ENCODE measurements around the gene CLDN19.
"Not testable (repeated sequence)": the region's sequence is repeated elsewhere in the genome, so short reads cannot be mapped to it uniquely, and the experiment has no call there.

Gene CLDN19

DNA sequence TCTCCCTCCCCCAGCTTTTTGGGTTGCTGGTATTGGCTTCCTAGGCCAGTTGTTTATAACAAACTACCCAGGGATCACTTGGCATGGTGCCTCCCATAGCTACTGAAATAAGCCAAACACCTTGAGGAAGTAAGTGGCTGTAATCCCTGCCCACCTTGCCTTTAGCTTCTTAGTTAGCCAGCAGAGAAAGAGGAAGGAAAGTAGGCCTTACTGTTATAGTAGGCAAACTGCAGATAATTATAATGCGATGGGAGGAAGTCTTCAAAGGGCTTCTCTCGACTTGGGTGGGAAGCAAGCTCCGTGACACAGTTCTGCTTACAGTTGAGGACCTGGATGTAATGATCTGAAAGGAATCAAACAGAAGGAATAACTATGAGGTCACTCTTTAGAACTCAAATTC lies 18.6 kb upstream of the CLDN19 start:
- no peak for DNase-seq

GRCh38 chr1:42757892-42758275 lies 17.8 kb upstream of the CLDN19 start:
- DNase-seq: no peak

DNA sequence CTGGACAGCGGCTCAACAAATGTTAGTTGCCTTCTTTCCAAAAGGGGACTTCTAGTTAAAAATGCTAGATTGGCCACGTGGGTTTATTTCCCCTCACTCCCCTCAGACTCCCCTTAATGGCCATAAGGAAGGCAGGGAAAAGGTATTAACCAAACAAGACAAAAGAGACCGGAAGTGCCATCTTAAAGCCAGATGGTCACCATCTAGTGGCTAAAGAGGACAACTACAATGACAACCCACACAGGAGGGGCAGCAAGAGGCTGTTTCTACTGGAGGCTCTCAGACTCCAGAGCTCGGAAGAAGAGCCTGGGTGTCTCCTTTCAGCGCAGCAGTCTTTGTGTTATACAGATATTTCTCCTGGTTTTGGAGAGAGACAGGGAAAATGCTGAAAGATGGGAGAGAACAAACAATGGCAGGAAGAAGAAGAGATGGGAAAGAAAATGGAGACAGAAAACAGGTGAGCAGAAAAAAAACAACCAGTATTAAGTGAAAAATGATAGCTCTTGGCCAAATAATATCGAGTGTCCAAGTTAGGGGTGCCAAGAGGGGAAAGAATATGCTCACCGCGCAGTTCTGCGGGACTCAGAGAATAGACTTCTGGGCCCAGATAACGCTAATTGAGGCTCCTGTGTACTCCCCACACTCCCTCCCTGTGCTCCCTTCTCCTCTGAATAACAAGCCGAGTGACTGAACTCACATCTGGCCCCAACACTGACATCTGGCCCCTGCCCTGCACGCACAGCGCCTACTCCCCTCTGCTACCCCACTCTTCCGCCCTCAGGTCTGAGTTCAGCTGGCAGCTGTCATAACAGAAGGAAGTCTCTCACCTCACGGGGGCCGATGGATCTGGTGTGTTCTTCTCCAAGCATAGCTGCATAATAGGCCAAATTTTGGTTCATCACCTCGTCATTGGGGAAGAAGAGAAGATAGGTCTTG lies 17.2 kb upstream of the CLDN19 start:
- DNase-seq: peak; percentile 18

DNA sequence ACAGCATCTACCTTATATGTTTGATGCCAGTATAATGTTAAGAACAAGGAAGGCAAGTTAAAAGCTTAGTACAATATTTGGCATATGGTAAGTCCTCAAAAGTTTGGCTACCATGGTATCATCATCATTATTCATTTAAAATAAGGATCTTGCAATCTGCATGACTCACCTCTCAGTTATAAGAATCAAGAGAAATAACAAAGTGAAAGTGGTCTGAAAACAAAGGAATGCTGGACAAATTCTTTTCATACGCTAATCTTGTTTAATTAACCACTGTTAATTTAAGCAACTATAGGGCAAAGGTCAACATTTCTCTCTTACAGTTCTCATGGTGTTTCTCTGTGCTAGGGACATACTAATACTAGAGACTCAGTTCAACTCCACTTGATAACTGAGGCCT lies 13.0 kb upstream of the CLDN19 start:
- DNase-seq: no peak

GRCh38 chr1:42752284-42752683 lies 12.2 kb upstream of the CLDN19 start:
- DNase-seq: no peak

DNA sequence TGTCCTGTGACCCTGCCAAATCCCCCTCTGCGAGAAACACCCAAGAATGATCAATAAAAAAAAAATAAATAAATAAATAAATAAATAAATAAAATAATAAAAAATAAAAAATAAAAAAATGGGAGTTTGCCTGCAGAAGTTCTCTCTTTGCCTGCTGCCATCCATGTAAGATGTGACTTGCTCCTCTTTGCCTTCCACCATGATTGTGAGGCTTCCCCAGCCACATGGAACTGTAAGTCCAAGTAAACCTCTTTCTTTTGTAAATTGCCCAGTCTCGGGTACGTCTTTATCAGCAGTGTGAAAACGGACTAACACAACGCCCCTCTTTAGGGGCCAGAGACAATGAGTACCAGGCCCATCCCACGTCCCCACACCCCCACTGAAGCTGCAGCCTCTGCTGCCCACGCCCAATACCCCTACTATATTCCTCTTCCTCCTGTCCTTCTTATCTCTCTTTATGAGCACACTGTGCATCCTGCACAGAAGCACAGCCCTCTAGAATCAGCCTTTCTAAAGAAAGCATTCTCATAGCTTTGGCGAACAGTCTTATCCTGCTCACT lies 11.6 kb upstream of the CLDN19 start:
- DNase-seq: not testable (repeated sequence)

DNA sequence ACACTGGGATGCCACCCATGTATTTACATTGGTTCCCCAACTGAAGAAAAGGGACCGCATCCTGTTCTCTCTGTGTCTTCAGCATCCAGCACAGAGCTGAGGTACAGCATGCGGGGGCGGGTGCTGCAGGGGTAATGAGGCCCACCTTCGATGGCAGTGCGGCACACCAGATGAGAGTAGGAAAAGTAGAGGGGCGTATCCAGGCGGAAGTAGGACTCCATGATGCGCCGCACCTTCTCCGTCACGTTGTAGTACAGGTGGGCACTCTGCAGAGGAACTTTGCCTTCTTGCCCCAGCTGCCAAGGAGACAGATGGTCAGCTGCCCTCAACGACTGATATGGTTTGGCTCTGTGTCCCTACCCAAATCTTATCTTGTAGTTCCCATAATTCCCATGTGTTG lies 10.0 kb upstream of the CLDN19 start:
- DNase-seq: no peak

DNA sequence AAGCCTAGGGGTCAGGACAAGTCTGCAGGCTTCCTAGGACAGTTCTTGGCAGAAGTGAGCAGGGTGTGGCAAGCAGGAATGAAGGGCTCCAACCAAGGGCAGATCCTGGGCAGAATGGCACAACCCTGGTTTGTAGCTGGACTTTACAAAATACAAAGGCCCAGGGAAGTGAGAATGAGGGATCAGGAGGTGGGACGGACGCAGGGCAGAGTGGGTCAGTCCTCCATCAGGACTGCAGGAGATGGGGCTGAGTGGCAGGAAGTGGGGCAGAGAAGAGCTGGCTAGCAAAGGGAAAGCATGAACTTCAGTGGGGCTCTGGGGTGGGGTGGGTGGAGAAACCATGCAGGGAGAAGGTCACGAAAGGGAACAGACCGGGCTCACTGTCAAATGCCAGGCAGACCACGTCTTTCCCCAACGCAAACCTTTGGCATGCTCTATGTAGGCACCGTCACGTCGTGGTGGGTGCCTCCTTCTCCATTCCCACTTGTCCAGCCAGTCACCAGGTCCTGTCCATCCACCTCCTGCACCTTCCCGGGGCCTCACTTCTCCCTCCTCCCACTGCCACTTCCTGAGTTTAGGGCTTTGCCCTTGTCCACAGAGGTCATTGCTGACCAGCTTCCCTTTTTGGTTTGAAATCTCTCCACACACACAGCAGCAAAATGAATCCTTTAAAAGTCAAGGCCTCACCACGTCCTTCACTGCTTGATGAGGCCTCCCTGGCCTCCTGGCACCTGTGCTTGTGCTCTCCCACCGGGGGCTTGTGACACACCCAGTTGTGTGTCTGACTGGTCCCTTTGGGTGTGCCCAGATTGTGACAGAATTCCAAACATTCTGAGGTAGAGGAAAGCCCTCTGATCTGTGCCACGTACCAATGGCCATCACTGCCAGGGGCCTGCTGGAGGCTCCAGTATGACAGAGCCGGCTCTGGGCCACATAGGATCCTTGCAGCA lies 8.7 kb upstream of the CLDN19 start:
- DNase-seq: no peak

GRCh38 chr1:42748021-42748420 lies 8.0 kb upstream of the CLDN19 start:
- no peak for DNase-seq

DNA sequence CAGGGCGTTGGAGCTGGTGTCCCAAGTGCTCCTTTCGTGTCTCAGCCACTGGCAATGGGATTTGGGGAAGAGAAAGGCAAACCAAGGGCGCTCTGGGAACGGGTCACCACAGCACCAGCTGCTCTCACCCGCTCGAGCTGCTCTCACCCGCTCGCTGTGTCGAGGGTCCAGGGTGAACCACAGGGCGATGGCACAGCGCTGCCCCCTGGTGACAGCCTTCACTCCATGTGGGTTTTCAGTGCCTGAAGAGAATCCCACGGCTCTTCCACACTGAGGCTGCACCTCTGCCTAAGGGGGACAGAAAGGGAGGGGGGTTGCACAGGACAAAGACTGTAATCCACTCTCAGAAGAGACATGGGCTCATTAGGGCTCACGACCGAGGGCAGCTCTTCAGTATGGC lies 7.1 kb upstream of the CLDN19 start:
- DNase-seq: peak; percentile 53

DNA sequence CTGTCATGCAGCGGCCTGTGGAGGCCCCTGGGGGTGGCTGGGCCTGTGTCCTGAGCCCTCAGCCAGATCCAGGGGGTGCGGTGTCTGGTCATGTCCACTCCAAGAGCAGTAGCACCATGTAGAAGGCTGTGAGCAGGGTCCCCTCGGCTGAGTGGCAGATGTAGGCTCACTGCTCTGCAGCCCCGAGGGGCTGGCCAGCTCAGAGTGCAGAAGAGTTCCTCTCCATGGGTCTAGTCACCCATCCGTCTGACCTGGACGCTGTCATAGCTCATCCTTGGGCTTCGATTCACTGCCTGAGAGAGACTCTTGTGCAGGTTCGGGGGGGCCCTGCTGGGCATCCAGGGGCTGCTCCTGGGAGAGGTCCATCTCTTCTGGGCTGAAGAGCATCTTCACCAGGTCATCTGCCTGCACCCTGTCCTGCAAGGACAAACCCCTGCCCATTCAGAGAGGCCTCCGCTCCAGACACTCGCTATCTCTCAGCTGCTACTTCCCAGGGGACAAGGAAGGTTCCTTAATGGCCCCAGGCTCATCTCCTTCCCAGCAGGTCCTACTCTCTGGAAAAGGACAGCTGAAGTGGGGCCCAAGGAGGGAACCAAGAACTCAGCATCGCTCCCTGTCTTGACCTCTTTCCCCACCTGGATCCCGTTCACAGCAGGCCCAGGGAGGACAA lies 6.5 kb upstream of the CLDN19 start:
- no peak for DNase-seq

DNA sequence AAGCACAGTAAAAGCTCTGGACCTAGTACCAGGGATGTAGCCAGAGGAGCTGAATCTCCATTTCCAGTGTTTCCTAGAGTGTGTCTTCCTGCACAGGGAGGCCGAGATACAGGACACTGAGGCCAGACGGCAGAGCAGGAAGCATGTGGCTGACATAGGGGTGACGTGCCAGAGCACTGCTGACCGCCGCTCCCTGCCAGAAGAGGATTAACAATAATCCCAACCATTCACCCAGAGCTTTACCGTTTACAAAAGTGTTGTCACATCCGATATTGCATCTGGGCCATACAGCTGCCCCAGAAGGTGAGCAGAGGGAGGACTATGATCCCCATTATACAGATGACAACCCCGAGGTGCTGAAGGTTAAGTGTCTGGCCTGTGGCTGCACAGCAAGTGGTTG lies 5.8 kb upstream of the CLDN19 start:
- no peak for DNase-seq

DNA sequence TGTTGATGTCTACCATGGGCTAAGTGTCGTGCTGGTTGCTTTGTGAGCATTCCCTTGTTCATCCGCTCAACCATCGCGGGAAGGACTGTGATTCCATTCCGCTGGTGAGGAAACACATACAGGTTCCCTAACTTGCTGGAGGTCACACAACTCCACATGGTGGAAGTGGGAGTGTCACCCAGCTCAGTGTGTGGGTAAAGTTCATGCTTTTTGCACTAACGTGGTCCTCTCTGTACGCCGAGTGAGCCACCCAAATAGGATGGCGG lies 4.0 kb upstream of the CLDN19 start:
- DNase-seq: no peak

- no peak for DNase-seq
Observed at GRCh38 chr1:42743317-42744147, 3.5 kb upstream of the CLDN19 start.

- DNase-seq: no peak
Observed at GRCh38 chr1:42742617-42743316, 2.7 kb upstream of the CLDN19 start.

DNA sequence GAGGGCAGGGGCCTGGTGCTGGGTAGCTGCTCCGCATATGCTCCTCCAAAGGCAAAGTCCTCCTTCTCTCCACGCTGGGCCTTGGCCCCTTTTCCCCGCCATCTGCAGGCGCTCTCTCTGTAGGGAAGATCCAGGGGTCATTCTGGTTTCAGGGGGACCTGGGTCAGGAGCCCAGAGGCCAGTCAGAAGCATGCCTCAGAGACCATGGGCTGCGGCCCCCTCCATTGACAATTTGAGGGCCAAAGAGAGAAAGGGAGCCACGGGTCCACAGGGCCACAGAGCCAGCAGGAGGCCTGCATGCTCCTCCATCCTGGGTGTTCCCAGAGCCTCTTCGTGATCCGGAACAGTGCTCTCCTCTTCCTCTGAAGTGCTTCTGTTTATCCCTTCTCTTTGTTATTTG lies 2.1 kb upstream of the CLDN19 start:
- no peak for DNase-seq

DNA sequence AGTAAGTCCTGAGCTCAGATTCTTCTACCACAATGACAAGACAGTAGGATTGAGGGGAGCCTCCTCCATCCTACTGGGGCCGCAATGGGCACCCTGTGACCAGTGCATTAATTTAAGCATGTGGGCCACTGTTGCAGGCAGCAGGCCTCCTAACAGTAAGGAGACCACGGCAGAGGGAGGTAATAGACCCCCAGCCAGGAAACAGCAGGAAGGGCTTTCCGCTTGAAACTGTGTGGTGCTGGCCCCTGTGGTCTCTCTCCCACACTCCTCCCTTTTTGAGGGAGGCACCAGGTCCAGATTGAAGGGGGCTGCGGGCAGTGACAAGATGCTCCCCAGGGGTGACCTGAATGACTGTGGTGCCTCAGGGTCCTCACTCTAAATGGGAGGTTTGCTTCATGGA lies 1.7 kb upstream of the CLDN19 start:
- DNase-seq: no peak

DNA sequence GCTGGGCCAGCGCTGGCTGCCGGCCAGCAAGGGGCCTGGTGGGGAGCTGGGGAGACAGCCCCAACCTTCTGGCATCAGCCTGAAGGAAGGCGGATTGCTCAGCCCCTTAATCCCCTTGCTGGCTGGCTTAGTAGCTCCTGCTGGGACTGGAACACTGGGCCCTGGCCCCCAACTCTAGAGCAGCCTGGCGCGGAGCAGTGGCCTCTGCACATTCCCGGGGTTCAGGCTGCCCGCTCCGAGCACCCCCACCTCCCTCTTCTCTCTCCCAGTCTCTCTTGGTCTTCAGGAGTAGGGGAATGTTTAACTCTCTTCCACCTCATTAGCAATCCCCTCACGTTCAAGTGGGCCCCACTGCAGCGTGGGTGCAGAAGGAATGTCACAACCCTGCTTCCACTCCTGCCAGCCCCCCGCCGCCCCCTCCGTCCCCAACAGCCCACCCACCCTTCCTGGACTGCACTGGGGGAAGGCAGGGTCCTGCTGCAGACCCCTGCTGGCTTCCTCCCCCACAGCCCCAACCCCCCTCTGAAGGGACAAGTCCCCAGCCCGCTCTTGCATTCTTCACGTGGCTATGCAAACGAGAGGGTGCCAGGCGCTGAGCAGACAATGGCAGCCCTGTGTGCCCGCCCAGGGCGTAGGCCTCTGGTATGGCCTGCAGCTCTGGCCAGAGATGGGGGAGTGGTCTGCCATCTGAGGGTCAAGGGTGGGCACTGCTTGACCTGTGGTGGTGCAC lies 980 bp upstream of the CLDN19 start:
- no peak for DNase-seq

- DNase-seq: no peak
Observed at GRCh38 chr1:42738678-42739226, 1.3 kb downstream of the CLDN19 start.

- DNase-seq: no peak
Observed at GRCh38 chr1:42737986-42738677, 1.9 kb downstream of the CLDN19 start.
